SK-N-SH treated with all-trans-retinoic acid at 6 μM for 48 hours (cell line): ENCODE results near the gene ETAA1.

Experiments used
- ARNTL ChIP-seq: fragments of 450-650 bp; formaldehyde crosslinking; IDR thresholded peaks from 2 replicates; pipeline ENCODE4 v1.5.0; 2020; ENCODE audit warnings: low read depth, mild to moderate bottlenecking, moderate library complexity, borderline replicate concordance
- ISL1 ChIP-seq: fragments of 250-450 bp; sonication (Bioruptor Pico); IDR thresholded peaks from 2 replicates; pipeline ENCODE4 v2.1.2; 2022; ENCODE audit warnings: mild to moderate bottlenecking, moderate library complexity
- OSR1 ChIP-seq: fragments of 250-450 bp; sonication (Bioruptor Pico); IDR thresholded peaks from 2 replicates; pipeline ENCODE4 v1.8.0; 2022; ENCODE audit warnings: moderate library complexity, mild to moderate bottlenecking, inconsistent platforms
- PATZ1 ChIP-seq: fragments of 250-450 bp; sonication (Bioruptor Pico); IDR thresholded peaks from 2 replicates; pipeline ENCODE4 v1.8.0; 2020; ENCODE audit warnings: mild to moderate bottlenecking, moderate library complexity, borderline replicate concordance
- RARB ChIP-seq: fragments of 250-450 bp; sonication (Bioruptor Pico); IDR thresholded peaks from 2 replicates; pipeline ENCODE4 v1.8.0; 2021; ENCODE audit warnings: mild to moderate bottlenecking, moderate library complexity
- ZFP3 ChIP-seq: fragments of 250-450 bp; sonication (Bioruptor Pico); IDR thresholded peaks from 2 replicates; pipeline ENCODE4 v1.5.0; 2020; ENCODE audit warnings: mild to moderate bottlenecking, moderate library complexity
- ZFP30 ChIP-seq: fragments of 450-650 bp; formaldehyde crosslinking; IDR thresholded peaks from 2 replicates; pipeline ENCODE4 v1.5.0; 2022; ENCODE audit warnings: mild to moderate bottlenecking, moderate library complexity
- ZNF565 ChIP-seq: fragments of 450-650 bp; formaldehyde crosslinking; conservative IDR thresholded peaks from 2 replicates; pipeline ENCODE4 v1.5.0; 2020; ENCODE audit warnings: low read depth, mild to moderate bottlenecking, moderate library complexity
- TF ChIP-seq, protein P1 (sequence below): fragments of 250-450 bp; sonication (Bioruptor Pico); IDR thresholded peaks from 2 replicates; pipeline ENCODE4 v1.5.1; 2020; ENCODE audit warnings: low read depth, mild to moderate bottlenecking, moderate library complexity
- TF ChIP-seq, protein P2 (sequence below): fragments of 250-450 bp; sonication (Bioruptor Pico); IDR thresholded peaks from 2 replicates; pipeline ENCODE4 v1.8.0; 2021; ENCODE audit warnings: low read depth, mild to moderate bottlenecking, moderate library complexity, borderline replicate concordance

DNA sequence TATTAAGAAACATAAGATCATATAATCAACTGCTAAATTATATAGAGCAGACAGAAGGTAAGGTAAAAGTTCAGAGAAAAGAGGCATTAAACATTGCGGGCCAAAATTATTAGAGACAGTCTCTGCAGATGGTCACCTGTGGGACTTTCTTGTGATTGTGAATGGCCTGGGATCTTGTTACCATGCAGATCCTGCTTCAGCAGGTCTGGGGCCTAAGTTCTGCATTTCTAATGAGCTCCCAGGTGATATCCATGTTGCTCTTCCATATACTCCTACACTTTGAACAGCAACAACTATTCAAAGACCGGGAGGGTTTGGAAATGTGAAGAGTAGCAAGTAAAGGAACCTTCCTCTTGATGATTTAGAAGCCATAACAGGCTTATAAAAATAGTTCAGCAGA, 8.5 kb upstream of the ETAA1 start:
- TF ChIP-seq ISL1 (CRISPR knock-in tag) (no peak), RARB (CRISPR knock-in tag) (no peak), ARNTL (CRISPR knock-in tag) (no peak), ZNF565 (CRISPR knock-in tag) (no peak), ZFP30 (CRISPR knock-in tag) (no peak), PATZ1 (CRISPR knock-in tag) (no peak), OSR1 (CRISPR knock-in tag) (no peak), ZFP3 (CRISPR knock-in tag) (no peak)
- TF ChIP-seq, protein P1, sequence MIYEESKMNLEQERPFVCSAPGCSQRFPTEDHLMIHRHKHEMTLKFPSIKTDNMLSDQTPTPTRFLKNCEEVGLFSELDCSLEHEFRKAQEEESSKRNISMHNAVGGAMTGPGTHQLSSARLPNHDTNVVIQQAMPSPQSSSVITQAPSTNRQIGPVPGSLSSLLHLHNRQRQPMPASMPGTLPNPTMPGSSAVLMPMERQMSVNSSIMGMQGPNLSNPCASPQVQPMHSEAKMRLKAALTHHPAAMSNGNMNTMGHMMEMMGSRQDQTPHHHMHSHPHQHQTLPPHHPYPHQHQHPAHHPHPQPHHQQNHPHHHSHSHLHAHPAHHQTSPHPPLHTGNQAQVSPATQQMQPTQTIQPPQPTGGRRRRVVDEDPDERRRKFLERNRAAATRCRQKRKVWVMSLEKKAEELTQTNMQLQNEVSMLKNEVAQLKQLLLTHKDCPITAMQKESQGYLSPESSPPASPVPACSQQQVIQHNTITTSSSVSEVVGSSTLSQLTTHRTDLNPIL (CRISPR knock-in tag) = no peak
- TF ChIP-seq, protein P2, sequence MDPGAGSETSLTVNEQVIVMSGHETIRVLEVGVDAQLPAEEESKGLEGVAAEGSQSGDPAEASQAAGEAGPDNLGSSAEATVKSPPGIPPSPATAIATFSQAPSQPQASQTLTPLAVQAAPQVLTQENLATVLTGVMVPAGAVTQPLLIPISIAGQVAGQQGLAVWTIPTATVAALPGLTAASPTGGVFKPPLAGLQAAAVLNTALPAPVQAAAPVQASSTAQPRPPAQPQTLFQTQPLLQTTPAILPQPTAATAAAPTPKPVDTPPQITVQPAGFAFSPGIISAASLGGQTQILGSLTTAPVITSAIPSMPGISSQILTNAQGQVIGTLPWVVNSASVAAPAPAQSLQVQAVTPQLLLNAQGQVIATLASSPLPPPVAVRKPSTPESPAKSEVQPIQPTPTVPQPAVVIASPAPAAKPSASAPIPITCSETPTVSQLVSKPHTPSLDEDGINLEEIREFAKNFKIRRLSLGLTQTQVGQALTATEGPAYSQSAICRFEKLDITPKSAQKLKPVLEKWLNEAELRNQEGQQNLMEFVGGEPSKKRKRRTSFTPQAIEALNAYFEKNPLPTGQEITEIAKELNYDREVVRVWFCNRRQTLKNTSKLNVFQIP (CRISPR knock-in tag) = no peak
